Measurements from ENCODE around the gene PPL. TPM values are rescaled to one million over a fixed set of nuclear protein-coding genes. Genes with fewer than 3 reads are reported as not detected.

PPL gene
- total and polyA plus RNA-seq, 2 of the 13 experiments (the other 11 are each of a cell fraction or from before 2014, with no cell fraction given): 5.7 to 6.6 TPM

DNA sequence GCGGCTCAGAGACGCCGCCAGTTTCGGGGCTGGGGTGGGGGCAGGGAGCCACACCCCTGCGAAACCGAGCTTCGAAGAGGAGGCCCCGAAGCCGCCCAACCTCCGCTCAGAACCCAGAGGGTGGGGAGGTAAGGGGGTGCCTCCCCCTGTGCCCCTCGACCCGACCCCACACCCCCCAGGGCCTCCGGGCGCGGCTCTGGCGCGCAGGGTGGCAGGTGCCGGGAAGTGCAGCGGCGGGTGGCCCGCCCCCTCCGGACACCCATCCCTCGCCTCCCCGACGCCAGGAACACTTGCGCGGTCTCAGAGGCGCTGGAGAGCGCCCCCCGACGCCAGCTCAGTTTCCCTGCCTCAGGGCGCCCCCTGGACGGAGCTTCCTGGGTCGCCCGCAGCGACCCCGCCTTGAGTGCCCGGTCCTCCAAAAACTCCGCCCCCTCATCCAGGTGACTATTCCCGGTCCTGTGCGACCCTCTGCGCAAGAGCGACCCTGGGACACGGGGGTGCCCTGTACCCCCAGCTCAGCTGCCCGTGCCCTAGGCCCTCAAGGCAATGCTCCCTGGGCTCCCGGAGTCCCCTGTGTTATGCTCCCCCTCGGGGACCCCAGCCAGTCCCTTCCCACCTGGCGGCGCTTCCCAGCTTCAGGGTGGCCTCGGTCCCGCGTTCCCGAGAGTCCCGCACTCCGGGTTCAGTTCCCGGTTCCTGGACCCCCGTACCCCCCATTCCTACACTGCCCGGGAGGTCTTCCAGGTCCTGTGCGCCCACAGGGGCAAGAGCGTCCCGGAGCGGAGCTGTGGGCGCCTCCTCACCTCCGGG is 562 bp downstream of the PPL start:
- POLR2A ChIA-PET: interaction anchor here (0.8 to 4.0 kb wide), 7 partner anchors 8 to 134 kb away, joined by 3 to 25 read pairs (median 11); partner anchors contain the start of genes ROGDI and SEC14L5
- H3K27me3 ChIP-seq (ENCODE audit: control insufficient read depth in 1 of 2, insufficient read depth in 2 of 2, low read length in 2 of 2): no peaks in the 10 kb centered on the region; a peak in 1 of 5 replicates
- WGBS (ENCODE audit: low lambda C conversion rate): 10% methylated on average over 31 of the region's 64 CpGs
- H3K4me3 ChIP-seq (replicated peaks in 1 of 3; ENCODE audit: insufficient read depth in 1 of 3, low read depth in 2 of 3, low read length in 3 of 3): peak overlapping the region; percentile 76 to 91 (median 89)
- BruUV-seq (replicated peaks): TSS peak; percentile 62
- no peak for FAIRE-seq
- H3K9me3 ChIP-seq (ENCODE audit: low read length): no peaks in the 10 kb centered on the region
- in situ Hi-C loops (cut with HindIII; ENCODE audit: extremely low pct_ligation_motif_present, low pct_unique_long_range_greater_than_20kb): no loop called here
- no peak overlapping the region for H2AFZ ChIP-seq (ENCODE audit: low read length)
- CTCF ChIA-PET (ENCODE audit: low intra/inter-chr PET ratio, low total read pairs): interaction anchor here (0.8 kb wide), 1 partner anchor 20 kb away, joined by 3 read pairs; no protein-coding TSS in a partner anchor
- no peak for DNase-seq (ENCODE audit: low spot score)
- peak; percentile 66 for ATAC-seq
- H3K27ac ChIP-seq (ENCODE audit: extremely low read length, insufficient read depth, low read length): peak overlapping the region; percentile 43
- H3K9ac ChIP-seq (ENCODE audit: insufficient read depth, low read depth, low read length): peak overlapping the region; percentile 76
- no peaks in the 10 kb centered on the region for H4K20me1 ChIP-seq (ENCODE audit: insufficient read depth, low read length)
- no peaks in the 10 kb centered on the region for H3K36me3 ChIP-seq (replicated peaks in 1 of 2; ENCODE audit: control insufficient read depth in 1 of 2, insufficient read depth in 2 of 2, low read length in 2 of 2)
- intact Hi-C loops (cut with micrococcal nuclease; ENCODE audit: unreplicated experiment): no loop called here
- H3K4me2 ChIP-seq (ENCODE audit: low read depth, low read length): peak overlapping the region; percentile 93
- peaks cover 2% of the 10 kb centered on the region for H3K79me2 ChIP-seq (ENCODE audit: insufficient read depth, low read length)
- H3K4me1 ChIP-seq (ENCODE audit: insufficient read depth, low read length): peaks cover 34% of the 10 kb centered on the region
- TF ChIP-seq, protein P1, sequence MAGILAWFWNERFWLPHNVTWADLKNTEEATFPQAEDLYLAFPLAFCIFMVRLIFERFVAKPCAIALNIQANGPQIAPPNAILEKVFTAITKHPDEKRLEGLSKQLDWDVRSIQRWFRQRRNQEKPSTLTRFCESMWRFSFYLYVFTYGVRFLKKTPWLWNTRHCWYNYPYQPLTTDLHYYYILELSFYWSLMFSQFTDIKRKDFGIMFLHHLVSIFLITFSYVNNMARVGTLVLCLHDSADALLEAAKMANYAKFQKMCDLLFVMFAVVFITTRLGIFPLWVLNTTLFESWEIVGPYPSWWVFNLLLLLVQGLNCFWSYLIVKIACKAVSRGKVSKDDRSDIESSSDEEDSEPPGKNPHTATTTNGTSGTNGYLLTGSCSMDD (CRISPR knock-in tag; IDR thresholded peaks at IDR 0.05): no peak
- TF ChIP-seq, protein P2, sequence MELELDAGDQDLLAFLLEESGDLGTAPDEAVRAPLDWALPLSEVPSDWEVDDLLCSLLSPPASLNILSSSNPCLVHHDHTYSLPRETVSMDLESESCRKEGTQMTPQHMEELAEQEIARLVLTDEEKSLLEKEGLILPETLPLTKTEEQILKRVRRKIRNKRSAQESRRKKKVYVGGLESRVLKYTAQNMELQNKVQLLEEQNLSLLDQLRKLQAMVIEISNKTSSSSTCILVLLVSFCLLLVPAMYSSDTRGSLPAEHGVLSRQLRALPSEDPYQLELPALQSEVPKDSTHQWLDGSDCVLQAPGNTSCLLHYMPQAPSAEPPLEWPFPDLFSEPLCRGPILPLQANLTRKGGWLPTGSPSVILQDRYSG (CRISPR knock-in tag; IDR thresholded peaks at IDR 0.05): 0 out of 2 replicates have a peak, but pooled peaks have one; percentile 57
- TF ChIP-seq ZNF709 (CRISPR knock-in tag; IDR thresholded peaks at IDR 0.05) (peak; percentile 80; the same call in 1 of the 2 replicates), ZNF124 (CRISPR knock-in tag; IDR thresholded peaks at IDR 0.05) (no peak), HMG20A (CRISPR knock-in tag; IDR thresholded peaks at IDR 0.05; ENCODE audit: borderline replicate concordance) (no peak), KLF16 (CRISPR knock-in tag; IDR thresholded peaks at IDR 0.05) (no peak), DR1 (CRISPR knock-in tag; IDR thresholded peaks at IDR 0.05) (0 out of 2 replicates have a peak, but pooled peaks have one; percentile 37), SRSF4 (IDR thresholded peaks at IDR 0.05; ENCODE audit: low read depth, low read length, poor library complexity, severe bottlenecking) (no peak), POLR2AphosphoS5 (IDR thresholded peaks at IDR 0.05; ENCODE audit: low read depth, low read length) (no peak), DPF2 (CRISPR knock-in tag; IDR thresholded peaks at IDR 0.05; ENCODE audit: borderline replicate concordance, low read depth) (no peak), ZNF790 (CRISPR knock-in tag; IDR thresholded peaks at IDR 0.05; ENCODE audit: borderline replicate concordance) (no peak), DNMT3B (CRISPR knock-in tag; conservative IDR thresholded peaks at IDR 0.05) (peak; percentile 50; the same call in 1 of the 2 replicates)
- TF ChIP-seq, protein P3, sequence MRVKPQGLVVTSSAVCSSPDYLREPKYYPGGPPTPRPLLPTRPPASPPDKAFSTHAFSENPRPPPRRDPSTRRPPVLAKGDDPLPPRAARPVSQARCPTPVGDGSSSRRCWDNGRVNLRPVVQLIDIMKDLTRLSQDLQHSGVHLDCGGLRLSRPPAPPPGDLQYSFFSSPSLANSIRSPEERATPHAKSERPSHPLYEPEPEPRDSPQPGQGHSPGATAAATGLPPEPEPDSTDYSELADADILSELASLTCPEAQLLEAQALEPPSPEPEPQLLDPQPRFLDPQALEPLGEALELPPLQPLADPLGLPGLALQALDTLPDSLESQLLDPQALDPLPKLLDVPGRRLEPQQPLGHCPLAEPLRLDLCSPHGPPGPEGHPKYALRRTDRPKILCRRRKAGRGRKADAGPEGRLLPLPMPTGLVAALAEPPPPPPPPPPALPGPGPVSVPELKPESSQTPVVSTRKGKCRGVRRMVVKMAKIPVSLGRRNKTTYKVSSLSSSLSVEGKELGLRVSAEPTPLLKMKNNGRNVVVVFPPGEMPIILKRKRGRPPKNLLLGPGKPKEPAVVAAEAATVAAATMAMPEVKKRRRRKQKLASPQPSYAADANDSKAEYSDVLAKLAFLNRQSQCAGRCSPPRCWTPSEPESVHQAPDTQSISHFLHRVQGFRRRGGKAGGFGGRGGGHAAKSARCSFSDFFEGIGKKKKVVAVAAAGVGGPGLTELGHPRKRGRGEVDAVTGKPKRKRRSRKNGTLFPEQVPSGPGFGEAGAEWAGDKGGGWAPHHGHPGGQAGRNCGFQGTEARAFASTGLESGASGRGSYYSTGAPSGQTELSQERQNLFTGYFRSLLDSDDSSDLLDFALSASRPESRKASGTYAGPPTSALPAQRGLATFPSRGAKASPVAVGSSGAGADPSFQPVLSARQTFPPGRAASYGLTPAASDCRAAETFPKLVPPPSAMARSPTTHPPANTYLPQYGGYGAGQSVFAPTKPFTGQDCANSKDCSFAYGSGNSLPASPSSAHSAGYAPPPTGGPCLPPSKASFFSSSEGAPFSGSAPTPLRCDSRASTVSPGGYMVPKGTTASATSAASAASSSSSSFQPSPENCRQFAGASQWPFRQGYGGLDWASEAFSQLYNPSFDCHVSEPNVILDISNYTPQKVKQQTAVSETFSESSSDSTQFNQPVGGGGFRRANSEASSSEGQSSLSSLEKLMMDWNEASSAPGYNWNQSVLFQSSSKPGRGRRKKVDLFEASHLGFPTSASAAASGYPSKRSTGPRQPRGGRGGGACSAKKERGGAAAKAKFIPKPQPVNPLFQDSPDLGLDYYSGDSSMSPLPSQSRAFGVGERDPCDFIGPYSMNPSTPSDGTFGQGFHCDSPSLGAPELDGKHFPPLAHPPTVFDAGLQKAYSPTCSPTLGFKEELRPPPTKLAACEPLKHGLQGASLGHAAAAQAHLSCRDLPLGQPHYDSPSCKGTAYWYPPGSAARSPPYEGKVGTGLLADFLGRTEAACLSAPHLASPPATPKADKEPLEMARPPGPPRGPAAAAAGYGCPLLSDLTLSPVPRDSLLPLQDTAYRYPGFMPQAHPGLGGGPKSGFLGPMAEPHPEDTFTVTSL (CRISPR knock-in tag; IDR thresholded peaks at IDR 0.05; ENCODE audit: borderline replicate concordance): 0 out of 2 replicates have a peak, but pooled peaks have one; percentile 65

Data from HepG2 (cell line).